H1 (cell line): Measurements from ENCODE around the gene SHH. TPM values are rescaled to one million over a fixed set of nuclear protein-coding genes. Genes with fewer than 3 reads are reported as not detected.

Source experiments
- CTCF ChIA-PET: fragments of 300-600 bp; sonication (Branson Sonifier 250); formaldehyde crosslinking; loops from one replicate; lab custom pipeline; 2021; ENCODE audit not compliant: partially characterized antibody; lab: Charles Lee
- POLR2A ChIA-PET: fragments of 300-600 bp; sonication (Branson Sonifier 250); formaldehyde crosslinking; loops from one replicate; lab custom pipeline; 2021; ENCODE audit warnings: inconsistent platforms; ENCODE audit not compliant: partially characterized antibody; lab: Charles Lee
- DNase-seq, 2 experiments: peaks; one replicate each; pipeline versions ENCODE4 v3.0.0 to v3.0.0-alpha.2; 2010 to 2022; ENCODE audit warnings: low spot score in 2 of 2, low read depth in 1 of 2, mixed read lengths in 1 of 2
- FAIRE-seq: peaks from 2 replicates; lab custom pipeline; 2011; peaks lifted over from hg19 to GRCh38; lab: Jason Lieb, UNC
- H2AFZ ChIP-seq: 2 replicates; pipeline ENCODE4 v1.8.1; 2012; ENCODE audit warnings: low read length, inconsistent platforms
- H2AK5ac ChIP-seq: 2 replicates; pipeline ENCODE4 v1.6.1; 2013; ENCODE audit warnings: low read depth, low read length
- H2BK120ac ChIP-seq: replicated peaks from 2 replicates; pipeline ENCODE3; 2013; ENCODE audit warnings: low read depth, low read length, inconsistent platforms
- H2BK12ac ChIP-seq: 2 replicates; pipeline ENCODE4 v1.6.1; 2013; ENCODE audit warnings: low read depth, low read length
- H2BK15ac ChIP-seq: 2 replicates; pipeline ENCODE4 v1.6.1; 2013; ENCODE audit warnings: low read length
- H2BK20ac ChIP-seq: 2 replicates; pipeline ENCODE4 v1.6.1; 2013; ENCODE audit warnings: low read length
- H2BK5ac ChIP-seq: 2 replicates; pipeline ENCODE4 v1.6.1; 2013; ENCODE audit warnings: low read depth, low read length
- H3K14ac ChIP-seq: 2 replicates; pipeline ENCODE4 v1.6.1; 2013; ENCODE audit warnings: inconsistent platforms; ENCODE audit not compliant: insufficient read length
- H3K18ac ChIP-seq: 2 replicates; pipeline ENCODE4 v1.6.1; 2013; ENCODE audit warnings: low read length; ENCODE audit errors: extremely low read depth
- H3K23ac ChIP-seq: 2 replicates; pipeline ENCODE4 v1.6.1; 2013; ENCODE audit warnings: inconsistent platforms; ENCODE audit not compliant: insufficient read length
- H3K23me2 ChIP-seq: 2 replicates; pipeline ENCODE4 v1.6.1; 2013; ENCODE audit warnings: low read depth, low read length
- H3K27ac ChIP-seq: 2 replicates; pipeline ENCODE4 v1.6.1; 2011; ENCODE audit warnings: low read depth, low read length, inconsistent platforms
- H3K27me3 ChIP-seq, 4 experiments: replicated peaks in 1 of 4; 1 replicate in 1 of 4; 2 replicates in 3 of 4; pipeline versions ENCODE4 v1.6.1 to v1.8.1; 2011 to 2013; ENCODE audit warnings: low read length in 3 of 4, mild to moderate bottlenecking in 3 of 4, inconsistent platforms in 2 of 4, mixed read lengths in 2 of 4, moderate library complexity in 1 of 4; ENCODE audit not compliant: control insufficient read depth in 3 of 4, insufficient read depth in 3 of 4; ENCODE audit errors: extremely low read depth in 1 of 4
- H3K36me3 ChIP-seq, 4 experiments: 2 replicates each; pipeline versions ENCODE4 v1.6.1 to v1.8.1; 2011 to 2013; ENCODE audit warnings: mild to moderate bottlenecking in 4 of 4, low read length in 3 of 4, moderate library complexity in 2 of 4, control low read depth in 1 of 4, inconsistent platforms in 1 of 4; ENCODE audit not compliant: insufficient read depth in 4 of 4, control insufficient read depth in 2 of 4
- H3K4ac ChIP-seq: replicated peaks from 2 replicates; pipeline ENCODE3; 2013; ENCODE audit warnings: low read length, low read depth, mixed read lengths, inconsistent platforms; ENCODE audit not compliant: insufficient read length
- H3K4me1 ChIP-seq, 4 experiments: replicated peaks in 1 of 4; 1 replicate in 1 of 4; 2 replicates in 3 of 4; pipeline versions ENCODE4 v1.6.1 to v1.8.1; 2011 to 2013; ENCODE audit warnings: low read length in 3 of 4, inconsistent platforms in 2 of 4, mixed read lengths in 1 of 4; ENCODE audit not compliant: insufficient read depth in 4 of 4, control insufficient read depth in 3 of 4
- H3K4me2 ChIP-seq, 2 experiments: 2 replicates each; pipeline versions ENCODE4 v1.6.1 to v1.8.1; 2011 to 2013; ENCODE audit warnings: low read depth in 2 of 2, low read length in 2 of 2, control low read depth in 1 of 2, inconsistent platforms in 1 of 2, mild to moderate bottlenecking in 1 of 2; ENCODE audit not compliant: insufficient read depth in 1 of 2
- H3K4me3 ChIP-seq, 4 experiments: fragments of 200-600, 300-600 bp in 1 of 4; sonication (generic), shearing (Covaris generic), sonication (Bioruptor Twin) in 1 of 4; 2 replicates each; pipeline versions ENCODE4 v1.5.1 to v1.8.1; 2011 to 2016; ENCODE audit warnings: low read length in 4 of 4, low read depth in 3 of 4, control low read depth in 2 of 4, inconsistent platforms in 2 of 4, mild to moderate bottlenecking in 2 of 4, mixed read lengths in 1 of 4, moderate library complexity in 1 of 4; ENCODE audit not compliant: insufficient read depth in 2 of 4; ENCODE audit errors: extremely low read depth in 1 of 4
- H3K56ac ChIP-seq: replicated peaks from 2 replicates; pipeline ENCODE3; 2013; ENCODE audit warnings: low read depth, mild to moderate bottlenecking, mixed read lengths, low read length, inconsistent platforms; ENCODE audit not compliant: insufficient read length
- H3K79me1 ChIP-seq: 2 replicates; pipeline ENCODE4 v1.6.1; 2013; ENCODE audit warnings: low read depth, low read length, control low read depth
- H3K79me2 ChIP-seq, 2 experiments: 2 replicates each; pipeline versions ENCODE4 v1.6.1 to v1.8.1; 2012 to 2013; ENCODE audit warnings: low read length in 2 of 2, mild to moderate bottlenecking in 2 of 2, inconsistent platforms in 1 of 2; ENCODE audit not compliant: insufficient read depth in 2 of 2, control insufficient read depth in 1 of 2
- H3K9ac ChIP-seq, 4 experiments: replicated peaks in 1 of 4; 1 replicate in 1 of 4; 2 replicates in 3 of 4; pipeline versions ENCODE4 v1.6.1 to v1.8.1; 2011 to 2013; ENCODE audit warnings: low read depth in 3 of 4, low read length in 3 of 4, control low read depth in 2 of 4, mild to moderate bottlenecking in 2 of 4, moderate library complexity in 2 of 4, inconsistent platforms in 1 of 4; ENCODE audit errors: extremely low read depth in 1 of 4
- H3K9me3 ChIP-seq, 2 experiments: 2 replicates each; pipeline versions ENCODE4 v1.6.1 to v1.8.1; 2012 to 2013; ENCODE audit warnings: mild to moderate bottlenecking in 2 of 2, moderate library complexity in 2 of 2, control low read depth in 1 of 2, inconsistent platforms in 1 of 2, low read depth in 1 of 2, low read length in 1 of 2, mixed read lengths in 1 of 2; ENCODE audit not compliant: insufficient read depth in 2 of 2
- H4K20me1 ChIP-seq, 2 experiments: replicated peaks in 1 of 2; 2 replicates each; pipeline versions ENCODE3 to v1.8.1; 2011 to 2013; ENCODE audit warnings: inconsistent platforms in 2 of 2, low read length in 2 of 2, mild to moderate bottlenecking in 1 of 2; ENCODE audit not compliant: insufficient read depth in 2 of 2, control insufficient read depth in 1 of 2
- H4K5ac ChIP-seq: 2 replicates; pipeline ENCODE4 v1.6.1; 2013; ENCODE audit warnings: low read length, low read depth, mixed read lengths, inconsistent platforms; ENCODE audit not compliant: insufficient read length
- H4K8ac ChIP-seq: 2 replicates; pipeline ENCODE4 v1.8.0; 2013; ENCODE audit warnings: mild to moderate bottlenecking, moderate library complexity, low read length, inconsistent platforms; ENCODE audit not compliant: insufficient read depth; ENCODE audit errors: extremely low read depth
- H4K91ac ChIP-seq: replicated peaks from 2 replicates; pipeline ENCODE3; 2013; ENCODE audit warnings: low read length, mixed read lengths, inconsistent platforms; ENCODE audit not compliant: insufficient read length
- BRCA1 ChIP-seq: IDR thresholded peaks from 2 replicates; pipeline ENCODE4 v1.6.1; 2012; ENCODE audit warnings: low read depth, low read length, improper control_type of control experiment
- GTF2F1 ChIP-seq: IDR thresholded peaks from 2 replicates; pipeline ENCODE4 v1.6.1; 2012; ENCODE audit warnings: low read depth, low read length, improper control_type of control experiment, borderline replicate concordance
- PHF8 ChIP-seq: fragments of 200-600 bp; sonication (generic); conservative IDR thresholded peaks from 2 replicates; pipeline ENCODE4 v1.7.1; 2012; ENCODE audit warnings: low read depth, mild to moderate bottlenecking, inconsistent platforms, low read length, moderate library complexity
- POLR2AphosphoS5 ChIP-seq: IDR thresholded peaks from 2 replicates; pipeline ENCODE4 v1.6.1; 2011; ENCODE audit warnings: low read depth, low read length
- RNF2 ChIP-seq: fragments of 200-900, 300-1000 bp; sonication (generic); IDR thresholded peaks from 2 replicates; pipeline ENCODE4 v1.7.1; 2016; ENCODE audit warnings: borderline replicate concordance, low read depth, mild to moderate bottlenecking, antibody characterized with exemption, low read length; ENCODE audit not compliant: poor library complexity, severe bottlenecking; ENCODE audit errors: missing control alignments
- SP1 ChIP-seq: IDR thresholded peaks from 2 replicates; pipeline ENCODE4 v1.6.1; 2011; ENCODE audit warnings: low read depth, low read length
- SP2 ChIP-seq: IDR thresholded peaks from 2 replicates; pipeline ENCODE4 v1.6.1; 2012; ENCODE audit warnings: mild to moderate bottlenecking, low read length, inconsistent platforms
- WGBS, 2 experiments: shearing (Covaris generic) in 1 of 2; methylation state at CpG; one replicate each; pipeline versions ENCODE4 v1.1.6 to v1.1.7; 2013 to 2015; ENCODE audit warnings: low lambda C conversion rate in 2 of 2, mixed read lengths in 2 of 2, inconsistent platforms in 1 of 2, low coverage in 1 of 2, missing lambda C conversion rate in 1 of 2; ENCODE audit not compliant: insufficient replicate concordance in 2 of 2, insufficient coverage in 1 of 2, insufficient read length in 1 of 2; ENCODE audit errors: extremely low coverage in 1 of 2, missing lambda C conversion rate in 1 of 2; 5-methylcytosine and 5-hydroxymethylcytosine counted together
- polyA plus RNA-seq, 7 experiments: library from polyadenylated mRNA; depleted of rRNA in 3 of 7; stranded (reverse) in 5 of 7; unstranded in 2 of 7; fragments of >200 nt in 5 of 7; fragments of 200-250 nt in 2 of 7; gene quantifications; 1 replicate in 5 of 7; 2 replicates in 1 of 7; 4 replicates in 1 of 7; pipeline versions ENCODE4 v1.2.1 to v1.2.3, GENCODE V29; 2011 to 2013; ENCODE audit warnings: missing spikeins in 2 of 7, mixed read lengths in 2 of 7
- total RNA-seq: library from RNA; stranded (reverse); fragmentation: NEBNext Ultra II Directional; extraction: Animal tissue kit (Norgen Biotek cat#: 25700); gene quantifications from 2 replicates; pipeline ENCODE4 v1.2.1, GENCODE V29; 2021

Gene SHH
- total and polyA plus RNA-seq, 2 of the 8 experiments (the other 6 are each of a cell fraction or from before 2014, with no cell fraction given) = not detected

GRCh38 chr7:155810770-155811559 is 1.3 kb downstream of the SHH start:
- H2BK5ac ChIP-seq = peak overlapping the region; percentile 60; the same call in 1 of the 2 replicates
- no peak overlapping the region for H3K18ac ChIP-seq
- no peaks in the 10 kb centered on the region for H3K79me1 ChIP-seq
- DNase-seq (no peak), FAIRE-seq (no peak)
- no peak overlapping the region for H2BK120ac ChIP-seq
- TF ChIP-seq BRCA1 (no peak), PHF8 (no peak), SP2 (no peak), POLR2AphosphoS5 (no peak), SP1 (no peak), RNF2 (peak; percentile 9), GTF2F1 (no peak)
- H2BK20ac ChIP-seq = no peak overlapping the region
- peak overlapping the region; percentile 80; the same call in 1 of the 2 replicates for H2BK12ac ChIP-seq
- H4K8ac ChIP-seq = no peak overlapping the region
- no peak overlapping the region for H3K4ac ChIP-seq
- no peak overlapping the region for H3K14ac ChIP-seq
- H2AFZ ChIP-seq = no peak overlapping the region
- peaks cover 85 to 96% (median 92%) of the 10 kb centered on the region in 4 experiments for H3K27me3 ChIP-seq
- 0 out of 8 replicates have a peak, but pooled peaks cover 0 to 3% (median 0%) of the 10 kb centered on the region in 4 experiments for H3K36me3 ChIP-seq
- peak overlapping the region in 2 of 4 experiments; percentile 19 to 56; a peak in 4 of 8 replicates for H3K4me3 ChIP-seq
- H3K4me2 ChIP-seq = peak overlapping the region; percentile 40 to 73
- no peak overlapping the region for H2BK15ac ChIP-seq
- CTCF ChIA-PET = interaction anchor here (1.0 to 1.2 kb wide), 4 partner anchors 12 to 828 kb away, joined by 3 to 5 read pairs (median 3); no protein-coding TSS in a partner anchor
- H3K4me1 ChIP-seq = peaks cover 5 to 67% (median 42%) of the 10 kb centered on the region in 4 experiments
- no peak overlapping the region for H3K9ac ChIP-seq
- 13% methylated on average over 21 of the region's 21 CpGs; no CpG with 5 or more reads in 1 of the 2 experiments for WGBS, 2 experiments
- no peaks in the 10 kb centered on the region for H3K9me3 ChIP-seq
- H4K20me1 ChIP-seq = peaks cover 18 to 34% of the 10 kb centered on the region in 2 experiments
- no peak overlapping the region for H3K27ac ChIP-seq
- H2AK5ac ChIP-seq = no peak overlapping the region; the same call in 1 of the 2 replicates
- POLR2A ChIA-PET = interaction anchor here (1.2 kb wide), 1 partner anchor 9 kb away, joined by 3 read pairs; no protein-coding TSS in a partner anchor
- no peak overlapping the region for H3K56ac ChIP-seq
- no peak overlapping the region for H4K5ac ChIP-seq
- no peak overlapping the region for H3K23ac ChIP-seq
- no peaks in the 10 kb centered on the region for H3K79me2 ChIP-seq
- H4K91ac ChIP-seq = peak overlapping the region; percentile 25
- peaks cover 7% of the 10 kb centered on the region; the same call in 1 of the 2 replicates for H3K23me2 ChIP-seq
